ENCODE results near the gene GATD1.

The GATD1 gene

GRCh38 chr11:794013-794765 is 16.9 kb upstream of the GATD1 start:
- H3K27ac ChIP-seq (ENCODE audit: low read length) = no peak overlapping the region
- no peaks in the 10 kb centered on the region for H3K9me3 ChIP-seq (ENCODE audit: insufficient read depth, low read length)
- peaks cover 14% of the 10 kb centered on the region for H3K4me1 ChIP-seq (ENCODE audit: low read length)
- TF ChIP-seq CTCF (IDR thresholded peaks at IDR 0.05; ENCODE audit: low read depth, low read length) (no peak), EZH2phosphoT487 (IDR thresholded peaks at IDR 0.05; ENCODE audit: low read depth) (no peak)
- H3K4me2 ChIP-seq (ENCODE audit: low read length) = peak overlapping the region; percentile 98; the same call in 1 of the 2 replicates
- no peak overlapping the region for H2AFZ ChIP-seq (ENCODE audit: low read depth, low read length)
- peaks cover 11% of the 10 kb centered on the region; the same call in 1 of the 2 replicates for H4K20me1 ChIP-seq (ENCODE audit: insufficient read depth, low read length)
- H3K9ac ChIP-seq (ENCODE audit: low read length) = no peak overlapping the region
- peak overlapping the region; percentile 92; the same call in 1 of the 2 replicates for H3K4me3 ChIP-seq (ENCODE audit: low read length)
- H3K36me3 ChIP-seq (replicated peaks; ENCODE audit: low read depth, low read length) = peaks cover 3% of the 10 kb centered on the region
- no peaks in the 10 kb centered on the region for H3K27me3 ChIP-seq (ENCODE audit: low read depth, low read length)
- H3K79me2 ChIP-seq (ENCODE audit: low read length) = peaks cover 34% of the 10 kb centered on the region

- peaks cover 11% of the 10 kb centered on the region; the same call in 1 of the 2 replicates for H4K20me1 ChIP-seq (ENCODE audit: insufficient read depth, low read length)
- TF ChIP-seq CTCF (IDR thresholded peaks at IDR 0.05; ENCODE audit: low read depth, low read length) (no peak), EZH2phosphoT487 (IDR thresholded peaks at IDR 0.05; ENCODE audit: low read depth) (no peak)
These were observed 16.3 kb upstream of the GATD1 start for GRCh38 chr11:793556-793955.

GRCh38 chr11:792873-793272 is 15.6 kb upstream of the GATD1 start:
- Histone ChIP-seq H3K4me3 (ENCODE audit: low read length) (no peak overlapping the region), H3K9me3 (ENCODE audit: insufficient read depth, low read length) (no peaks in the 10 kb centered on the region), H3K9ac (ENCODE audit: low read length) (no peak overlapping the region), H3K4me1 (ENCODE audit: low read length) (peaks cover 17% of the 10 kb centered on the region), H3K79me2 (ENCODE audit: low read length) (peaks cover 34% of the 10 kb centered on the region), H3K36me3 (replicated peaks; ENCODE audit: low read depth, low read length) (peaks cover 3% of the 10 kb centered on the region), H2AFZ (ENCODE audit: low read depth, low read length) (no peak overlapping the region), H3K27me3 (ENCODE audit: low read depth, low read length) (no peaks in the 10 kb centered on the region), H3K4me2 (ENCODE audit: low read length) (no peak overlapping the region), H4K20me1 (ENCODE audit: insufficient read depth, low read length) (peaks cover 11% of the 10 kb centered on the region; the same call in 1 of the 2 replicates), H3K27ac (ENCODE audit: low read length) (no peak overlapping the region)
- TF ChIP-seq CTCF (IDR thresholded peaks at IDR 0.05; ENCODE audit: low read depth, low read length) (no peak), EZH2phosphoT487 (IDR thresholded peaks at IDR 0.05; ENCODE audit: low read depth) (no peak)

More at GRCh38 chr11:793556-793955, 16.3 kb upstream of the GATD1 start:
- H3K9ac ChIP-seq (ENCODE audit: low read length) = no peak overlapping the region
- H3K79me2 ChIP-seq (ENCODE audit: low read length) = peaks cover 34% of the 10 kb centered on the region
- no peak overlapping the region for H2AFZ ChIP-seq (ENCODE audit: low read depth, low read length)
- no peak overlapping the region for H3K4me3 ChIP-seq (ENCODE audit: low read length)
- H3K36me3 ChIP-seq (replicated peaks; ENCODE audit: low read depth, low read length) = peaks cover 3% of the 10 kb centered on the region
- no peaks in the 10 kb centered on the region for H3K9me3 ChIP-seq (ENCODE audit: insufficient read depth, low read length)
- H3K4me1 ChIP-seq (ENCODE audit: low read length) = peaks cover 14% of the 10 kb centered on the region
- no peaks in the 10 kb centered on the region for H3K27me3 ChIP-seq (ENCODE audit: low read depth, low read length)
- H3K4me2 ChIP-seq (ENCODE audit: low read length) = no peak overlapping the region
- H3K27ac ChIP-seq (ENCODE audit: low read length) = no peak overlapping the region

- Histone ChIP-seq H3K4me2 (ENCODE audit: low read length) (no peak overlapping the region), H3K9ac (ENCODE audit: low read length) (no peak overlapping the region), H3K4me1 (ENCODE audit: low read length) (peaks cover 17% of the 10 kb centered on the region), H3K4me3 (ENCODE audit: low read length) (no peak overlapping the region), H3K9me3 (ENCODE audit: insufficient read depth, low read length) (no peaks in the 10 kb centered on the region), H2AFZ (ENCODE audit: low read depth, low read length) (no peak overlapping the region), H3K27me3 (ENCODE audit: low read depth, low read length) (no peaks in the 10 kb centered on the region), H4K20me1 (ENCODE audit: insufficient read depth, low read length) (peaks cover 11% of the 10 kb centered on the region; the same call in 1 of the 2 replicates), H3K27ac (ENCODE audit: low read length) (no peak overlapping the region), H3K36me3 (replicated peaks; ENCODE audit: low read depth, low read length) (peaks cover 3% of the 10 kb centered on the region), H3K79me2 (ENCODE audit: low read length) (peaks cover 31% of the 10 kb centered on the region)
- TF ChIP-seq EZH2phosphoT487 (IDR thresholded peaks at IDR 0.05; ENCODE audit: low read depth) = no peak
- no peak for TF ChIP-seq CTCF (IDR thresholded peaks at IDR 0.05; ENCODE audit: low read depth, low read length)
These were observed 15.2 kb upstream of the GATD1 start for GRCh38 chr11:792535-792821.
